Measurements from ENCODE around the gene CREB3L2.

- TF ChIP-seq, protein P1, sequence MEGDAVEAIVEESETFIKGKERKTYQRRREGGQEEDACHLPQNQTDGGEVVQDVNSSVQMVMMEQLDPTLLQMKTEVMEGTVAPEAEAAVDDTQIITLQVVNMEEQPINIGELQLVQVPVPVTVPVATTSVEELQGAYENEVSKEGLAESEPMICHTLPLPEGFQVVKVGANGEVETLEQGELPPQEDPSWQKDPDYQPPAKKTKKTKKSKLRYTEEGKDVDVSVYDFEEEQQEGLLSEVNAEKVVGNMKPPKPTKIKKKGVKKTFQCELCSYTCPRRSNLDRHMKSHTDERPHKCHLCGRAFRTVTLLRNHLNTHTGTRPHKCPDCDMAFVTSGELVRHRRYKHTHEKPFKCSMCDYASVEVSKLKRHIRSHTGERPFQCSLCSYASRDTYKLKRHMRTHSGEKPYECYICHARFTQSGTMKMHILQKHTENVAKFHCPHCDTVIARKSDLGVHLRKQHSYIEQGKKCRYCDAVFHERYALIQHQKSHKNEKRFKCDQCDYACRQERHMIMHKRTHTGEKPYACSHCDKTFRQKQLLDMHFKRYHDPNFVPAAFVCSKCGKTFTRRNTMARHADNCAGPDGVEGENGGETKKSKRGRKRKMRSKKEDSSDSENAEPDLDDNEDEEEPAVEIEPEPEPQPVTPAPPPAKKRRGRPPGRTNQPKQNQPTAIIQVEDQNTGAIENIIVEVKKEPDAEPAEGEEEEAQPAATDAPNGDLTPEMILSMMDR (IDR thresholded peaks at IDR 0.05 in 2 of 3, conservative IDR thresholded peaks at IDR 0.05 in 1 of 3; ENCODE audit: control insufficient read depth in 2 of 3, extremely low read depth in 1 of 3, insufficient read depth in 1 of 3, low read depth in 3 of 3, low read length in 3 of 3) = no peak
- TF ChIP-seq EZH2 (IDR thresholded peaks at IDR 0.05; ENCODE audit: borderline replicate concordance, control insufficient read depth, low read depth, low read length) (no peak), NFXL1 (IDR thresholded peaks at IDR 0.05; ENCODE audit: borderline replicate concordance) (no peak), SIN3A (IDR thresholded peaks at IDR 0.05; ENCODE audit: low read depth, low read length) (no peak), POLR2AphosphoS5 (IDR thresholded peaks at IDR 0.05; ENCODE audit: low read length) (no peak)
- TF ChIP-seq, protein P2, sequence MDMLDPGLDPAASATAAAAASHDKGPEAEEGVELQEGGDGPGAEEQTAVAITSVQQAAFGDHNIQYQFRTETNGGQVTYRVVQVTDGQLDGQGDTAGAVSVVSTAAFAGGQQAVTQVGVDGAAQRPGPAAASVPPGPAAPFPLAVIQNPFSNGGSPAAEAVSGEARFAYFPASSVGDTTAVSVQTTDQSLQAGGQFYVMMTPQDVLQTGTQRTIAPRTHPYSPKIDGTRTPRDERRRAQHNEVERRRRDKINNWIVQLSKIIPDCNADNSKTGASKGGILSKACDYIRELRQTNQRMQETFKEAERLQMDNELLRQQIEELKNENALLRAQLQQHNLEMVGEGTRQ (IDR thresholded peaks at IDR 0.05; ENCODE audit: borderline replicate concordance, low read depth, low read length) = no peak
These were observed 150.6 kb downstream of the CREB3L2 start for GRCh38 chr7:137850972-137851945.

Data from GM12878 (cell line).